ENCODE measurements around the gene MAPK10. TPM values are rescaled to one million over a fixed set of nuclear protein-coding genes. Genes with fewer than 3 reads are reported as not detected.

Gene MAPK10
- total and polyA plus RNA-seq, 4 experiments from 2014 or later = 0.48 to 0.49 TPM; not detected in 2

GRCh38 chr4:86013621-86014020 lies 346.2 kb downstream of the MAPK10 start:
- no peaks in the 10 kb centered on the region for H3K27me3 Mint-ChIP-seq
- Histone ChIP-seq H3K9me3 (ENCODE audit: control insufficient read depth in 1 of 2, low read length in 2 of 2) (no peaks in the 10 kb centered on the region), H3K4me1 (ENCODE audit: insufficient read depth, low read length) (no peaks in the 10 kb centered on the region), H3K27ac (ENCODE audit: low read depth, low read length) (no peak overlapping the region), H3K4me3 (ENCODE audit: low read length in 2 of 2) (no peak overlapping the region), H3K36me3 (ENCODE audit: insufficient read depth, low read length) (no peaks in the 10 kb centered on the region), H3K27me3 (ENCODE audit: insufficient read depth, low read length) (no peaks in the 10 kb centered on the region)
- H3K4me1 Mint-ChIP-seq = no peaks in the 10 kb centered on the region
- H3K36me3 Mint-ChIP-seq = no peaks in the 10 kb centered on the region
- no peak for DNase-seq
- no peak overlapping the region for H3K27ac Mint-ChIP-seq
- CTCF ChIA-PET (ENCODE audit: partially characterized antibody) = no interaction called here
- peaks cover 0 to 3% (median 0%) of the 10 kb centered on the region in 8 donors for H3K9me3 Mint-ChIP-seq
- intact Hi-C loops (cut with micrococcal nuclease) = no loop called here
- no peak overlapping the region for H3K4me3 Mint-ChIP-seq
- POLR2A ChIA-PET (ENCODE audit: partially characterized antibody) = no interaction called here

GRCh38 chr4:86011117-86011516 lies 348.7 kb downstream of the MAPK10 start:
- H3K4me1 ChIP-seq (ENCODE audit: insufficient read depth, low read length) = no peaks in the 10 kb centered on the region
- Mint-ChIP-seq H3K27me3 (no peaks in the 10 kb centered on the region), H3K4me1 (no peaks in the 10 kb centered on the region), H3K36me3 (no peaks in the 10 kb centered on the region), H3K27ac (no peak overlapping the region), H3K9me3 (peaks cover 0 to 3% (median 0%) of the 10 kb centered on the region in 8 donors), H3K4me3 (no peak overlapping the region)
- H3K36me3 ChIP-seq (ENCODE audit: insufficient read depth, low read length) = no peaks in the 10 kb centered on the region
- H3K9me3 ChIP-seq (ENCODE audit: control insufficient read depth in 1 of 2, low read length in 2 of 2) = no peaks in the 10 kb centered on the region
- no peaks in the 10 kb centered on the region for H3K27me3 ChIP-seq (ENCODE audit: insufficient read depth, low read length)
- no peak for DNase-seq
- no peak overlapping the region for H3K27ac ChIP-seq (ENCODE audit: low read depth, low read length)
- ChIA-PET CTCF (ENCODE audit: partially characterized antibody) (no interaction called here), POLR2A (ENCODE audit: partially characterized antibody) (no interaction called here)
- intact Hi-C loops (cut with micrococcal nuclease) = no loop called here
- no peak overlapping the region for H3K4me3 ChIP-seq (ENCODE audit: low read length in 2 of 2)

- DNase-seq = no peak
- Histone ChIP-seq H3K27me3 (ENCODE audit: insufficient read depth, low read length) (no peaks in the 10 kb centered on the region), H3K9me3 (ENCODE audit: control insufficient read depth in 1 of 2, low read length in 2 of 2) (no peaks in the 10 kb centered on the region), H3K27ac (ENCODE audit: low read depth, low read length) (no peak overlapping the region), H3K4me3 (ENCODE audit: low read length in 2 of 2) (no peak overlapping the region), H3K4me1 (ENCODE audit: insufficient read depth, low read length) (no peaks in the 10 kb centered on the region), H3K36me3 (ENCODE audit: insufficient read depth, low read length) (no peaks in the 10 kb centered on the region)
- peaks cover 0 to 1% of the 10 kb centered on the region in 2 donors for H3K27me3 Mint-ChIP-seq
- no peak overlapping the region for H3K4me3 Mint-ChIP-seq
- no peak overlapping the region for H3K27ac Mint-ChIP-seq
- intact Hi-C loops (cut with micrococcal nuclease) = no loop called here
- ChIA-PET POLR2A (ENCODE audit: partially characterized antibody) (no interaction called here), CTCF (ENCODE audit: partially characterized antibody) (no interaction called here)
- no peaks in the 10 kb centered on the region for H3K36me3 Mint-ChIP-seq
- H3K9me3 Mint-ChIP-seq = peaks cover 0 to 7% (median 0%) of the 10 kb centered on the region in 8 donors
- H3K4me1 Mint-ChIP-seq = no peaks in the 10 kb centered on the region
These were observed 352.8 kb downstream of the MAPK10 start for GRCh38 chr4:86007042-86007441.

GRCh38 chr4:86006057-86006456 lies 353.8 kb downstream of the MAPK10 start:
- POLR2A ChIA-PET (ENCODE audit: partially characterized antibody) = no interaction called here
- no peaks in the 10 kb centered on the region for H3K36me3 ChIP-seq (ENCODE audit: insufficient read depth, low read length)
- no peaks in the 10 kb centered on the region for H3K9me3 ChIP-seq (ENCODE audit: control insufficient read depth in 1 of 2, low read length in 2 of 2)
- no peak overlapping the region for H3K27ac ChIP-seq (ENCODE audit: low read depth, low read length)
- CTCF ChIA-PET (ENCODE audit: partially characterized antibody) = no interaction called here
- Mint-ChIP-seq H3K27me3 (peaks cover 0 to 3% of the 10 kb centered on the region in 2 donors), H3K36me3 (no peaks in the 10 kb centered on the region), H3K9me3 (peaks cover 0 to 6% (median 0%) of the 10 kb centered on the region in 8 donors), H3K4me1 (no peaks in the 10 kb centered on the region), H3K4me3 (no peak overlapping the region), H3K27ac (no peak overlapping the region)
- intact Hi-C loops (cut with micrococcal nuclease) = no loop called here
- no peak for DNase-seq
- H3K4me1 ChIP-seq (ENCODE audit: insufficient read depth, low read length) = no peaks in the 10 kb centered on the region
- H3K4me3 ChIP-seq (ENCODE audit: low read length in 2 of 2) = no peak overlapping the region
- H3K27me3 ChIP-seq (ENCODE audit: insufficient read depth, low read length) = no peaks in the 10 kb centered on the region

- H3K27me3 ChIP-seq (ENCODE audit: insufficient read depth, low read length) = no peaks in the 10 kb centered on the region
- H3K27ac ChIP-seq (ENCODE audit: low read depth, low read length) = no peak overlapping the region
- peaks cover 0 to 6% (median 0%) of the 10 kb centered on the region in 8 donors for H3K9me3 Mint-ChIP-seq
- H3K4me1 ChIP-seq (ENCODE audit: insufficient read depth, low read length) = no peaks in the 10 kb centered on the region
- H3K4me3 ChIP-seq (ENCODE audit: low read length in 2 of 2) = no peak overlapping the region
- H3K4me1 Mint-ChIP-seq = no peaks in the 10 kb centered on the region
- no peaks in the 10 kb centered on the region for H3K9me3 ChIP-seq (ENCODE audit: control insufficient read depth in 1 of 2, low read length in 2 of 2)
- H3K4me3 Mint-ChIP-seq = no peak overlapping the region
- intact Hi-C loops (cut with micrococcal nuclease) = no loop called here
- H3K36me3 ChIP-seq (ENCODE audit: insufficient read depth, low read length) = no peaks in the 10 kb centered on the region
- POLR2A ChIA-PET (ENCODE audit: partially characterized antibody) = no interaction called here
- H3K27ac Mint-ChIP-seq = no peak overlapping the region
- no peaks in the 10 kb centered on the region for H3K36me3 Mint-ChIP-seq
- peaks cover 0 to 3% of the 10 kb centered on the region in 2 donors for H3K27me3 Mint-ChIP-seq
- CTCF ChIA-PET (ENCODE audit: partially characterized antibody) = no interaction called here
- no peak for DNase-seq
These were observed 355.8 kb downstream of the MAPK10 start for GRCh38 chr4:86004030-86004429.

GRCh38 chr4:86001591-86001990 lies 358.3 kb downstream of the MAPK10 start:
- H3K4me1 ChIP-seq (ENCODE audit: insufficient read depth, low read length) = no peaks in the 10 kb centered on the region
- H3K27me3 ChIP-seq (ENCODE audit: insufficient read depth, low read length) = no peaks in the 10 kb centered on the region
- Mint-ChIP-seq H3K4me3 (no peak overlapping the region), H3K27ac (no peak overlapping the region), H3K36me3 (no peaks in the 10 kb centered on the region), H3K27me3 (peaks cover 0 to 3% of the 10 kb centered on the region in 2 donors), H3K9me3 (peaks cover 0 to 6% (median 0%) of the 10 kb centered on the region in 8 donors), H3K4me1 (no peaks in the 10 kb centered on the region)
- H3K27ac ChIP-seq (ENCODE audit: low read depth, low read length) = no peak overlapping the region
- POLR2A ChIA-PET (ENCODE audit: partially characterized antibody) = no interaction called here
- intact Hi-C loops (cut with micrococcal nuclease) = no loop called here
- CTCF ChIA-PET (ENCODE audit: partially characterized antibody) = no interaction called here
- H3K36me3 ChIP-seq (ENCODE audit: insufficient read depth, low read length) = no peaks in the 10 kb centered on the region
- H3K9me3 ChIP-seq (ENCODE audit: control insufficient read depth in 1 of 2, low read length in 2 of 2) = no peaks in the 10 kb centered on the region
- DNase-seq = no peak
- H3K4me3 ChIP-seq (ENCODE audit: low read length in 2 of 2) = no peak overlapping the region

- H3K27me3 Mint-ChIP-seq = no peaks in the 10 kb centered on the region
- ChIA-PET POLR2A (ENCODE audit: partially characterized antibody) (no interaction called here), CTCF (ENCODE audit: partially characterized antibody) (no interaction called here)
- H3K4me1 ChIP-seq (ENCODE audit: insufficient read depth, low read length) = no peaks in the 10 kb centered on the region
- H3K27me3 ChIP-seq (ENCODE audit: insufficient read depth, low read length) = no peaks in the 10 kb centered on the region
- H3K27ac Mint-ChIP-seq = no peak overlapping the region
- DNase-seq = no peak
- peaks cover 0 to 2% (median 0%) of the 10 kb centered on the region in 8 donors for H3K9me3 Mint-ChIP-seq
- H3K27ac ChIP-seq (ENCODE audit: low read depth, low read length) = no peak overlapping the region
- no peak overlapping the region for H3K4me3 ChIP-seq (ENCODE audit: low read length in 2 of 2)
- H3K9me3 ChIP-seq (ENCODE audit: control insufficient read depth in 1 of 2, low read length in 2 of 2) = no peaks in the 10 kb centered on the region
- H3K4me3 Mint-ChIP-seq = no peak overlapping the region
- H3K4me1 Mint-ChIP-seq = no peaks in the 10 kb centered on the region
- intact Hi-C loops (cut with micrococcal nuclease) = no loop called here
- no peaks in the 10 kb centered on the region for H3K36me3 Mint-ChIP-seq
- no peaks in the 10 kb centered on the region for H3K36me3 ChIP-seq (ENCODE audit: insufficient read depth, low read length)
These were observed 364.5 kb downstream of the MAPK10 start for GRCh38 chr4:85995361-85995760.

- no peaks in the 10 kb centered on the region for H3K4me1 ChIP-seq (ENCODE audit: insufficient read depth, low read length)
- no peaks in the 10 kb centered on the region for H3K36me3 ChIP-seq (ENCODE audit: insufficient read depth, low read length)
- no peaks in the 10 kb centered on the region for H3K27me3 Mint-ChIP-seq
- no peaks in the 10 kb centered on the region for H3K4me1 Mint-ChIP-seq
- ChIA-PET CTCF (ENCODE audit: partially characterized antibody) (no interaction called here), POLR2A (ENCODE audit: partially characterized antibody) (no interaction called here)
- DNase-seq = no peak
- H3K9me3 ChIP-seq (ENCODE audit: control insufficient read depth in 1 of 2, low read length in 2 of 2) = no peaks in the 10 kb centered on the region
- H3K27me3 ChIP-seq (ENCODE audit: insufficient read depth, low read length) = no peaks in the 10 kb centered on the region
- intact Hi-C loops (cut with micrococcal nuclease) = no loop called here
- H3K4me3 ChIP-seq (ENCODE audit: low read length in 2 of 2) = no peak overlapping the region
- no peak overlapping the region for H3K27ac Mint-ChIP-seq
- H3K9me3 Mint-ChIP-seq = peaks cover 0 to 2% (median 0%) of the 10 kb centered on the region in 8 donors
- H3K4me3 Mint-ChIP-seq = no peak overlapping the region
- no peak overlapping the region for H3K27ac ChIP-seq (ENCODE audit: low read depth, low read length)
- no peaks in the 10 kb centered on the region for H3K36me3 Mint-ChIP-seq
These were observed 365.3 kb downstream of the MAPK10 start for GRCh38 chr4:85994576-85994975.
